CD4-positive, alpha-beta T cell (primary cell): ENCODE data around the gene CHEK1. TPM values are rescaled to one million over a fixed set of nuclear protein-coding genes. Genes with fewer than 3 reads are reported as not detected.

Experiments
- ATAC-seq: fragments of 200-7000 bp; cut with Tn5 transposase; one replicate; pipeline ENCODE4 v1.10.0; 2022; ENCODE audit warnings: mild to moderate bottlenecking; ENCODE audit not compliant: poor library complexity
- CTCF ChIA-PET: fragments of 350-600 bp; sonication (Branson Sonifier 250); formaldehyde crosslinking; loops from one replicate; lab custom pipeline; 2021; ENCODE audit warnings: antibody characterized with exemption, inconsistent platforms; lab: Charles Lee
- POLR2A ChIA-PET: fragments of 350-600 bp; sonication (Branson Sonifier 250); formaldehyde crosslinking; loops from one replicate; lab custom pipeline; 2021; ENCODE audit warnings: antibody characterized with exemption, inconsistent platforms; lab: Charles Lee
- DNase-seq, 14 experiments: peaks; one replicate each; pipeline ENCODE4 v3.0.0-alpha.2; 2013 to 2020; ENCODE audit warnings: mixed read lengths in 2 of 14
- H3K27ac ChIP-seq, 2 donors: one replicate each; pipeline versions ENCODE4 v1.5.1 to v1.7.0; 2013; ENCODE audit warnings: low read length in 2 of 2, low read depth in 1 of 2, mild to moderate bottlenecking in 1 of 2
- H3K27me3 ChIP-seq, 2 experiments: 1 replicate in 1 of 2; 2 replicates in 1 of 2; pipeline versions ENCODE4 v1.6.1 to v1.7.0; 2013; ENCODE audit warnings: low read length in 2 of 2, control low read depth in 1 of 2, mild to moderate bottlenecking in 1 of 2, moderate library complexity in 1 of 2; ENCODE audit not compliant: insufficient read depth in 2 of 2, control insufficient read depth in 1 of 2
- H3K36me3 ChIP-seq: one replicate; pipeline ENCODE4 v1.6.1; 2013; ENCODE audit warnings: low read length, control low read depth; ENCODE audit not compliant: insufficient read depth
- H3K4me1 ChIP-seq: one replicate; pipeline ENCODE4 v1.6.1; 2013; ENCODE audit warnings: low read length, control low read depth; ENCODE audit not compliant: insufficient read depth
- H3K4me3 ChIP-seq: one replicate; pipeline ENCODE4 v1.5.1; 2013; ENCODE audit warnings: mild to moderate bottlenecking, low read length, moderate library complexity
- H3K9me3 ChIP-seq, 2 experiments: 1 replicate in 1 of 2; 2 replicates in 1 of 2; pipeline versions ENCODE4 v1.6.1 to v1.7.0; 2013; ENCODE audit warnings: low read length in 2 of 2, mild to moderate bottlenecking in 2 of 2, control low read depth in 1 of 2, moderate library complexity in 1 of 2; ENCODE audit not compliant: control insufficient read depth in 1 of 2, insufficient read depth in 1 of 2
- H3K27ac Mint-ChIP-seq: one replicate; pipeline ENCODE4 v1.8.0; 2020; ENCODE audit warnings: mixed read lengths
- H3K27me3 Mint-ChIP-seq: one replicate; pipeline ENCODE4 v1.8.0; 2021; ENCODE audit warnings: mixed read lengths
- H3K36me3 Mint-ChIP-seq: one replicate; pipeline ENCODE4 v1.8.0; 2021; ENCODE audit warnings: low read depth, mixed read lengths
- H3K4me1 Mint-ChIP-seq: one replicate; pipeline ENCODE4 v1.8.0; 2021; ENCODE audit warnings: low read depth, mixed read lengths
- H3K4me3 Mint-ChIP-seq: one replicate; pipeline ENCODE4 v1.8.0; 2020; ENCODE audit warnings: mild to moderate bottlenecking, mixed read lengths
- H3K9me3 Mint-ChIP-seq: one replicate; pipeline ENCODE4 v1.8.0; 2020; ENCODE audit warnings: mixed read lengths
- CTCF ChIP-seq: fragments of 200-600 bp; IDR thresholded peaks from one replicate; pipeline ENCODE4 v1.8.0; 2022; ENCODE audit warnings: antibody characterized with exemption, mild to moderate bottlenecking
- intact Hi-C, 2 experiments: fragments of 100-400 bp; cut with DNase I in 1 of 2; cut with micrococcal nuclease in 1 of 2; formaldehyde crosslinking; loops; one replicate each; pipeline versions ENCODE4 v1.15.1 to v1.9.0; 2023 to 2025; cut with DNase I, micrococcal nuclease
- total RNA-seq, 174 experiments: library from RNA in 2 of 174; stranded (reverse) in 2 of 174; gene quantifications; one replicate each; pipeline ENCODE4 v1.2.3 and lab custom pipeline; 2021 to 2026

CHEK1 gene
- total RNA-seq, 2 experiments from 2014 or later, result 6.8 to 7.8 TPM

- POLR2A ChIA-PET, result no interaction called here
- Histone ChIP-seq H3K4me3 (no peak overlapping the region), H3K27me3 (no peaks in the 10 kb centered on the region), H3K36me3 (no peaks in the 10 kb centered on the region), H3K4me1 (no peaks in the 10 kb centered on the region), H3K27ac (no peak overlapping the region), H3K9me3 (no peaks in the 10 kb centered on the region)
- intact Hi-C loops, result no loop called here
- H3K27ac Mint-ChIP-seq, result no peak overlapping the region
- no peak for TF ChIP-seq CTCF
- no peaks in the 10 kb centered on the region for H3K36me3 Mint-ChIP-seq
- DNase-seq (no peak), ATAC-seq (no peak)
- no peaks in the 10 kb centered on the region for H3K27me3 Mint-ChIP-seq
- H3K4me3 Mint-ChIP-seq, result no peak overlapping the region
- CTCF ChIA-PET, result no interaction called here
- no peaks in the 10 kb centered on the region for H3K4me1 Mint-ChIP-seq
- H3K9me3 Mint-ChIP-seq, result no peaks in the 10 kb centered on the region
Observed at GRCh38 chr11:125689274-125689859, 64.4 kb downstream of the CHEK1 start.

- CTCF ChIA-PET, result no interaction called here
Observed at GRCh38 chr11:125690006-125690405, 65.0 kb downstream of the CHEK1 start.

GRCh38 chr11:125692887-125693286, 67.9 kb downstream of the CHEK1 start:
- H3K36me3 ChIP-seq, result no peaks in the 10 kb centered on the region
- Mint-ChIP-seq H3K27ac (no peak overlapping the region), H3K4me3 (no peak overlapping the region), H3K4me1 (no peaks in the 10 kb centered on the region), H3K9me3 (no peaks in the 10 kb centered on the region), H3K36me3 (no peaks in the 10 kb centered on the region), H3K27me3 (no peaks in the 10 kb centered on the region)
- POLR2A ChIA-PET, result no interaction called here
- CTCF ChIA-PET, result no interaction called here
- no peaks in the 10 kb centered on the region for H3K27me3 ChIP-seq
- no peak for TF ChIP-seq CTCF
- no peaks in the 10 kb centered on the region for H3K4me1 ChIP-seq
- ATAC-seq (no peak), DNase-seq (no peak)
- no peaks in the 10 kb centered on the region for H3K9me3 ChIP-seq
- H3K4me3 ChIP-seq, result no peak overlapping the region
- intact Hi-C loops, result no loop called here
- no peak overlapping the region for H3K27ac ChIP-seq

More at GRCh38 chr11:125690006-125690405, 65.0 kb downstream of the CHEK1 start:
- DNase-seq, result no peak
- Mint-ChIP-seq H3K27ac (no peak overlapping the region), H3K36me3 (no peaks in the 10 kb centered on the region), H3K9me3 (no peaks in the 10 kb centered on the region), H3K4me3 (no peak overlapping the region), H3K27me3 (no peaks in the 10 kb centered on the region), H3K4me1 (no peaks in the 10 kb centered on the region)
- Histone ChIP-seq H3K4me3 (no peak overlapping the region), H3K9me3 (no peaks in the 10 kb centered on the region), H3K27me3 (no peaks in the 10 kb centered on the region), H3K27ac (no peak overlapping the region), H3K36me3 (no peaks in the 10 kb centered on the region), H3K4me1 (no peaks in the 10 kb centered on the region)
- no peak for TF ChIP-seq CTCF
- ATAC-seq, result no peak
- POLR2A ChIA-PET, result no interaction called here
- intact Hi-C loops, result no loop called here
